Psoas muscle (tissue), 8 donors: ENCODE data around the gene TEAD1. TPM values are rescaled to one million over a fixed set of nuclear protein-coding genes. Genes with fewer than 3 reads are reported as not detected.
A peak's percentile ranks its signal among the peaks of the same experiment; 100 is the strongest.

Experiments
- ATAC-seq, 4 donors: fragments of 200-7000 bp; cut with Tn5 transposase; one replicate each; pipeline ENCODE4 v1.9.1; 2020; ENCODE audit warnings: moderate library complexity in 3 of 4, mild to moderate bottlenecking in 2 of 4
- DNase-seq, 2 donors: peaks; one replicate each; pipeline ENCODE4 v3.0.0-alpha.2; 2020
- H3K27ac ChIP-seq: fragments of 200-600 bp; one replicate; pipeline ENCODE4 v1.8.0; 2022
- H3K27me3 ChIP-seq, 3 donors: fragments of 200-600 bp in 1 of 3; one replicate each; pipeline versions ENCODE4 v1.6.1 to v1.8.0; 2013 to 2022; ENCODE audit warnings: low read length in 2 of 3, mild to moderate bottlenecking in 2 of 3, moderate library complexity in 1 of 3; ENCODE audit not compliant: insufficient read depth in 3 of 3
- H3K36me3 ChIP-seq, 2 donors: fragments of 200-600 bp in 1 of 2; one replicate each; pipeline versions ENCODE4 v1.6.1 to v1.8.0; 2013 to 2022; ENCODE audit warnings: low read depth in 1 of 2, mild to moderate bottlenecking in 1 of 2, moderate library complexity in 1 of 2; ENCODE audit not compliant: insufficient read depth in 1 of 2
- H3K4me1 ChIP-seq: fragments of 200-600 bp; one replicate; pipeline ENCODE4 v1.8.0; 2022
- H3K4me3 ChIP-seq: fragments of 200-600 bp; one replicate; pipeline ENCODE4 v1.8.0; 2022; ENCODE audit warnings: mild to moderate bottlenecking
- H3K9me3 ChIP-seq: fragments of 200-600 bp; one replicate; pipeline ENCODE4 v1.8.0; 2022
- CTCF ChIP-seq: fragments of 200-600 bp; IDR thresholded peaks from one replicate; pipeline ENCODE4 v1.8.0; 2022; ENCODE audit warnings: antibody characterized with exemption
- WGBS, 3 donors: extraction: QIAGEN DNeasy Blood & Tissue Kit; methylation state at CpG; one replicate each; pipeline versions ENCODE4 v1.1.6 to v1.1.7; 2013; 5-methylcytosine and 5-hydroxymethylcytosine counted together
- intact Hi-C, 2 donors: fragments of 100-400 bp; cut with DNase I; formaldehyde crosslinking; loops; one replicate each; pipeline versions ENCODE4 v1.11.0 to v1.14.2; 2022
- polyA plus RNA-seq, 3 donors: library from polyadenylated mRNA; stranded (reverse); fragments of 200-250 nt; gene quantifications; one replicate each; pipeline ENCODE4 v1.2.3, GENCODE V29; 2013
- total RNA-seq, 4 donors: library from RNA; stranded (reverse); fragmentation: NEBNext Ultra II Directional in 2 of 4; extraction: Animal tissue kit (Norgen Biotek cat#: 25700) in 2 of 4; gene quantifications; one replicate each; pipeline versions ENCODE4 v1.2.1 to v1.2.4, GENCODE V29; 2021 to 2023
- donor health status: healthy with polysubstance abuse.
- donor health status: DM: no; HTN: no; CAD: no; lungs with moderate emphysema.
- donor health status: Bipolar disorder and iron deficiency.
- donor health status: healthy.
- donor health status: DM: yes; HTN: yes; CAD: no.
- donor health status: DM: no; HTN: no; CAD: no.
- donor health status: DM: no; HTN: no; CAD: no.
- donor health status: DM: yes; HTN: yes; CAD: no.

Gene TEAD1
- total and polyA plus RNA-seq, 7 donors, result 11.3 to 178 (median 112) TPM

- H3K27me3 ChIP-seq, result no peaks in the 10 kb centered on the region
- no peak for TF ChIP-seq CTCF
- no peaks in the 10 kb centered on the region for H3K9me3 ChIP-seq
- intact Hi-C loops, result no loop called here
- WGBS, 3 donors, result 73 to 90% (median 82%) methylated on average over 4 of the region's 4 CpGs
- H3K36me3 ChIP-seq, result no peaks in the 10 kb centered on the region
- ATAC-seq, result no peak
- no peak for DNase-seq
- no peak overlapping the region for H3K4me3 ChIP-seq
- H3K27ac ChIP-seq, result peak overlapping the region; percentile 95
- H3K4me1 ChIP-seq, result peaks cover 93% of the 10 kb centered on the region
Measured at GRCh38 chr11:12684315-12684714, 10.1 kb downstream of the TEAD1 start.

GRCh38 chr11:12684816-12685215, 10.6 kb downstream of the TEAD1 start:
- DNase-seq (no peak), ATAC-seq (peak in 3 of 4 donors; percentile 39 to 51 (median 40))
- no peak for TF ChIP-seq CTCF
- intact Hi-C loops, result no loop called here
- H3K36me3 ChIP-seq, result no peaks in the 10 kb centered on the region
- no peaks in the 10 kb centered on the region for H3K27me3 ChIP-seq
- 27 to 52% (median 42%) methylated on average over 1 of the region's 1 CpG for WGBS, 3 donors
- peak overlapping the region; percentile 95 for H3K27ac ChIP-seq
- peaks cover 92% of the 10 kb centered on the region for H3K4me1 ChIP-seq
- no peak overlapping the region for H3K4me3 ChIP-seq
- H3K9me3 ChIP-seq, result no peaks in the 10 kb centered on the region

GRCh38 chr11:12685229-12685628, 11.0 kb downstream of the TEAD1 start:
- TF ChIP-seq CTCF, result no peak
- WGBS, 3 donors, result 84 to 89% (median 86%) methylated on average over 3 of the region's 3 CpGs
- Histone ChIP-seq H3K27me3 (no peaks in the 10 kb centered on the region), H3K9me3 (no peaks in the 10 kb centered on the region), H3K4me1 (peaks cover 89% of the 10 kb centered on the region), H3K4me3 (no peak overlapping the region), H3K36me3 (no peaks in the 10 kb centered on the region), H3K27ac (peak overlapping the region; percentile 95)
- ATAC-seq (no peak), DNase-seq (no peak)
- intact Hi-C loops, result no loop called here

- peak overlapping the region; percentile 95 for H3K27ac ChIP-seq
- 88 to 95% (median 94%) methylated on average over 2 of the region's 2 CpGs for WGBS, 3 donors
Measured at GRCh38 chr11:12686246-12687060, 12.2 kb downstream of the TEAD1 start.

More at GRCh38 chr11:12686246-12687060, 12.2 kb downstream of the TEAD1 start:
- Histone ChIP-seq H3K36me3 (no peaks in the 10 kb centered on the region), H3K27me3 (no peaks in the 10 kb centered on the region), H3K4me1 (peaks cover 90% of the 10 kb centered on the region), H3K9me3 (no peaks in the 10 kb centered on the region), H3K4me3 (no peak overlapping the region)
- intact Hi-C loops, result no loop called here
- ATAC-seq (no peak), DNase-seq (no peak)
- TF ChIP-seq CTCF, result no peak
